GM21360 (cell line): ENCODE results near the gene HGFAC.

Experiments used
- ATAC-seq: cut with Tn5 transposase; IDR thresholded peaks from one replicate; pipeline ENCODE4 v1.9.1; 2021; ENCODE audit warnings: mild to moderate bottlenecking, moderate library complexity; ENCODE audit not compliant: unreplicated experiment

HGFAC gene

DNA sequence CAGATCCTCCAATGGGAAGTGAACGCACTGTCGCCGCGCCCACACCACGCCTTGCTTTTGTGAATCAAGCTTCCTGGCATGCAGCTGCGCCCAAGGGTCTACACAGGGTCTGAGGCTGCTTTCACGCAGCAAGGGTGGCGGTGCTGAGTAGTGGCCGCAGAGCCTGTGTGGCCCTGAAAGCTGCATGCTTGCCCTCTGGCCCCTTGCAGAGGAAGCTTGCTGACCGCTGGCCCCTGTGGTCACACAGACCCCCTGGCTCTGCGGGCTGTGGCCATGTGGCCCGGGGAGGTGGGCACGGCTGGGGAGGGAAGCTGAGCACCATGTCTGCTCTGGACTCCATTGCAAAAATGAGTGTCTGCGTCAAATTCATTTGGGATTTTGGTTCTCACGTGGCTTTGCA lies 30.1 kb downstream of the HGFAC start:
- no peak for ATAC-seq

DNA sequence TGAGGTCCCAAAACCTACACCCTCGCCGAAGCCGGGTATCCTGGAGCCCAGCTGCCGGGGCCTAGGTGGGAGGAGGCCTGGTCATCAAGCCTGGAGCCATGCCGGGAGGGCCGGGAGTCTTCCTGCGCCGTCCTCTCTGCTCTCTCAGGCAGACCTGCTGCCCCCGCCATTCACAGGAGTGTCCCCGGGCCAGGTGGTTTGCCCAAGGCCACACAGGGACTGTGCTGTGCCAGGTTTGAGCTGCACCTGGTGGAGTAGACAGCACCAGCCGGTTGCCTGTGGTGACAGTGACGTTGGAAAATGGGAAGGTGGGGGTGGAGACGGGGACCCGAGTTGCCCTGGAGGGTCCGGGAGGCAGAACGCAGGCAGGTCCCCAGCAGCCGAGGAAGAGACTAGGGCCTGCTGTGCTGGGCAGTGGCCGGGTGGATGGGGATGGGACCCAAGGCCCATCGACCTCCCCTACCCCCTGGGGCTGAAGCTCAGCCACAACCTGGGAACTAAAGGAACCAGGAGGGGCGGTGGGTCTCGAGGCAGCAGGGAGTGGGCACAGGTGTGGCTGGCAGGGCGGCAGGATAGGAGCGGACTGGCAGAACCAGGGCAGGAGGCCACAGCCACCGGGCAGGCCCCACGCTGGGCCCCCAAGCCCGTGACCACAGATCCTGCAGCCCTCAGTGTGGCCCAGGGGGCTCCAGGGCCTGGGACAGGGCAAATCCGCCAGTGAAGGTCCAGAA lies 30.8 kb downstream of the HGFAC start:
- ATAC-seq, result no peak

DNA sequence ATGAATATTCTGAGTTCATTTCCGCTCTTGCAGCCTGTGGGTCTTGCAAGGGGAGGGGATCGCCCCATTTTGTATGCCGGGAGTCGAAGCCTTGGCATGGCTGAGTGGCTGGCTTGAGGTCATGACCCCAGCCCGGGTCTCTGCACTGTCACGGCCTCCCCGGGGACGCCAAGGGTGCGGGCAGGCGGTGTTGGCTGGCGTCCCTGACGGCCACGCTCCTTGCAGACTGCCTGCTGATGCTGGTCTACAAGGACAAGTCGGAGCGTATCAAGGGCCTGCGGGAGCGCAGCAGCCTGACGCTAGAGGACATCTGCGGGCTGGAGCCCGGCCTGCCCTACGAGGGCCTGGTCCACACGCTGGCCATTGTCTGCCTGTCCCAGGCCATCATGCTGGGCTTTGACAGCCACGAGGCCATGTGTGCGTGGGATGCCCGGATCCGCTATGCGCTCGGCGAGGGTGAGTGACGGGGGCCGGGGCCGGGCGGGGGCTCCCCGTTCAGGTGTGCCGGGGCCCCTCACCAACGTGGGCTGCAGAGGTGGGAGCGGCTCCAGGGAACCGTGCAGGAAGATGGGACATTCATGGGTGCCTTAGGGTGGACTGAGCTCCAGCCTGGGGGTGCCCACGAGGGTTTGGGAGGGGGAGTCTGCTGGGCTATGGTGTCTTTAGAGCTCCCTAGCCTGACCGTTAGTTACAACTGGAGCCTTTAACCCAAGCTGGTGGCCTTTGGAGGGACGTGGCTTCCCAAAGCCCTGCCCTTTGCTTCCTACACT lies 31.6 kb downstream of the HGFAC start:
- no peak for ATAC-seq

DNA sequence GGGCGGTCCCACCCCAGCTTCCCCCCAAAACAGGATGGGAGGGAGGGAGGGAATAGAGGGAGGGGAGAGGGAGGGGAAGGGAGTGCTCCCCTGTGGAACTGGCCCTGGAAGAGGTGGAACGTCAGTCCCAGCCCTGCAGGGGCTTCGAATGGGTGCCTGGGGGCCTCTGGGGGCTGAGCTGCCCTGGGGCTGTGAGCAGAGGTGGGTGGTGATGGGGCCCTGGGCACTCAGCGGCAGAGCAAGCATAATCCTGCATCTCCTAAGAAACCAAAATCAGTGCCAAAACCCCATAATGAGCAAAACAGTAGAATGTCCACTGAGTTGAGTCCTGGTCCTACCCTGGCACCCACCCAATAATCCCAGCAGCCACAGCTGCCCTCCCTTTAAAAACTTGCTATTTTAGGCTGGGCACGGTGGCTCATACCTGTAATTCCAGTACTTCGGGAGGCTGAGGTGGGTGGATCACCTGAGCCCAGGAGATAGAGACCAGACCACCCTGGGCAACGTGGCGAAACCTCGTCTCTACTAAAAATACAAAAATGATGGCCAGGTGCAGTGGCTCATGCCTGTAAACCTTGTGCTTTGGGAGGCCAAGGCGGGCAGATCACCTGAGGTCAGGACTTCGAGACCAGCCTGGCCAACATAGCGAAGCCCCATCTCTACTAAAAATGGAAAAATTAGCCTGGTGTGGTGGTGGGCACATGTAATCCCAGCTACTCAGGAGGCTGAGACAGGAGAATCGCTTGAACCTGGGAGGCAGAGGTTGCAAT lies 32.4 kb downstream of the HGFAC start:
- no peak for ATAC-seq

DNA sequence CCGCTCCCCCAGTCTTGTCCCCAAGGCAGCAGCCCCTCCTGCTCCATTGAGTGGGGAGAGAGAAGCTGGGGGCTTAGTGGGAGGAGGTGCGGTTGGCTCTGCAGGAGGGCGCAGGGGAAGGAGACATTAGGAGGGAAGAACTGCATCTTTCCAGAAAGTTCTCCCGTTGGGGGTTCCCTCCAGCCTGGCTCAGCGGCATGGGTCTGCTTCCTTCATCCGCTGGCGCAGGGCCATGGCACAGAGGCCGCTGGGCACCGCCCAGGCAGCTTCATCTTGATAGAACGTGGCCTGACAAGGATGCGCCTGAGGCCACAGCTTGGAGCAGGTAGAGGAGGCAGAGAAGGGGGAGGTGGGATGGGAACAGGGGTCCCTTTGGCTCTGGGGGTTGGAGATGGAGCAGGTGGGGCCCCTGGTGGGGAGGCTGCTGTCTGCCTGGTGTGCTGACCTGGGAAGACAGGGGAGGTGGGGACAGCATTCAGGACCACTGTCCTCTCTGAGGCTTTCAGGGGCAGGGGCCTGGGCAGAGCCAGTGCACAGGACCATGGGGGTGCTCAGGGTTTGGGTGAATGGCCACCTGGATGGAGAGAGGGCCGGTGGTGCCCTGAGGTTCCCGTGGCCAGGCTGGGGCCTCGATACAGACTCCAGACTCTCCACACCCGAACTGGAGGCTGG lies 33.4 kb downstream of the HGFAC start:
- no peak for ATAC-seq

DNA sequence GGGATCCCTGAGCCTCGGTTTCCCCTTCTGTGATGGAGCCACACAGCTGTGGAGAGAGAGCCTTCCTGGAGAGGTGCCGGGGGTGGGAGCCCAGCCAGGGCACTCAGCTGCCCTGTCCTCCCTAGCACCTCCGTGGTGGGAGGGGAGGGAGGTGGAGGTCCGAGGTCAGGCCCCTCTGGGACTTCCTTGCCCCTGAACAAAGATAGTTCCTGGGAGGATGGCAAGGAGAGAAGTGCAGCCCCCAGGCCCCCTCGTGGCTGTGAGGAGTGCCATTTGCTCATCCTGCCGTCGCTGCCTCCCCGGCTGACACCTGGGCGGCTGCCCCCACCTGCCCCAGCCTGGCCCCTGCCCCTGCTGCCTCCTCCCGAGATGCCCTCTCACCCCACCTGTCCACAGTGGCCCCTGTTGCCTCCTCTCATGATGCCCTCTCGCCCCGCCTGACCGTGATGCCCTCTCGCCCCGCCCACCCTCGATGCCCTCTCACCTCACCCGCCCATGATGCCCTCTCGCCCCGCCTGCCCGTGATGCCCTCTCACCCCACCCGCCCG lies 34.0 kb downstream of the HGFAC start:
- no peak for ATAC-seq

DNA sequence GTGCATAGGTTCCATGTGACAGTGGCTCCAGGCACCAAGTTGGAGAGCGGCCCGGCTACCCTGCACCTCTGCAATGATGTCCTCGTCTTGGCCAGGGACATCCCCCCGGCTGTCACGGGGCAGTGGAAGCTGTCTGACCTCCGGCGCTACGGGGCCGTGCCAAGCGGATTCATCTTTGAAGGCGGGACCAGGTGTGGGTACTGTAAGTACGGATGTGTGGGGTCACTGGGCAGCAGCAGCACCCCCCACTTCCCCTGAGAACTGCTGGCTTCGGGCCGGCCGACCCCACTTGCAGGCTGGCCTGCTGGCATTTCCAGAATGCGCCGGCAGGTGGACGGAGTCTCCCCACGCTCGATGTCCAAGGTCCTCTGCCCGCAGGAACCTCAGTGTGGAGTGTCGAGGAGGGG lies 34.6 kb downstream of the HGFAC start:
- no peak for ATAC-seq

DNA sequence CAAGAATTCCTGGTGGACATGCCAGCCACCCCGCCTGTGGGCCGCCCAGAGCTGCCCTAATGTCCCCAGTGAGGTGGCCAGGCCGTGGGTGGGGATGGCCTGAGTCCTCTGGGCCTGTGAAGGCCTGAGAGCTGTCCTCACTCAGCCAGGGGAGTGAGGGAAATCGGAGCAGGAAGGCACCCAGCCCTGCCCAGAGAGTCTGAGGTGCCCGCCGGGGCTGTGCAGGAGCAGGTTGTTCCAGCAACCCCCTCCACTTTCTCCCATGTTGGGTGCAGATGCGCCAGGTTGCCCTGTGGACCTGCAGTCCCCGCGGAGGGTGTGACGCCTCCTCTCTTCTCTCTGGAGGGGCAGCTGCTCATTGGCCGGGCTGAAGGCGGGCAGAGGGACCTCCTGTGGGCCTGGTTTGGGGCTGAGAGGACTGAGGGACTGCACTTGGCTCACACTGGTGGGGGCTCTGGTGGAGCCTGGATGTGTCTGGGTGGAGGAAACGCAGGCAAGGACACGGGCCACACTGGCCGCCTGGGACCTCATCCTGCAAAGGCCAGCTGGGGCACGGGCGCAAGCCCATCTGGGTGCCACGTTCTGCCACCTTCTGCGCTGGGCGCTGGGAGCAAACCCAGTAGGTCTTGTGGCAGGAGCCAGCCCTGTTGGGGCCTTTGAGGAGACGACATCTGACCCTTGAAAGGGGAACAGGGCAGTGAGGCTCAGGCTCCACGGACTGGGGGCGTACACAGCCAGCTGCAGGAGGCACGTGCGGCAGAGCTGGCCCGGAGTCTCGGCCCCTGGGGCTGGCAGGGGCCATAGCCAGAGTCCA lies 35.4 kb downstream of the HGFAC start:
- no peak for ATAC-seq

DNA sequence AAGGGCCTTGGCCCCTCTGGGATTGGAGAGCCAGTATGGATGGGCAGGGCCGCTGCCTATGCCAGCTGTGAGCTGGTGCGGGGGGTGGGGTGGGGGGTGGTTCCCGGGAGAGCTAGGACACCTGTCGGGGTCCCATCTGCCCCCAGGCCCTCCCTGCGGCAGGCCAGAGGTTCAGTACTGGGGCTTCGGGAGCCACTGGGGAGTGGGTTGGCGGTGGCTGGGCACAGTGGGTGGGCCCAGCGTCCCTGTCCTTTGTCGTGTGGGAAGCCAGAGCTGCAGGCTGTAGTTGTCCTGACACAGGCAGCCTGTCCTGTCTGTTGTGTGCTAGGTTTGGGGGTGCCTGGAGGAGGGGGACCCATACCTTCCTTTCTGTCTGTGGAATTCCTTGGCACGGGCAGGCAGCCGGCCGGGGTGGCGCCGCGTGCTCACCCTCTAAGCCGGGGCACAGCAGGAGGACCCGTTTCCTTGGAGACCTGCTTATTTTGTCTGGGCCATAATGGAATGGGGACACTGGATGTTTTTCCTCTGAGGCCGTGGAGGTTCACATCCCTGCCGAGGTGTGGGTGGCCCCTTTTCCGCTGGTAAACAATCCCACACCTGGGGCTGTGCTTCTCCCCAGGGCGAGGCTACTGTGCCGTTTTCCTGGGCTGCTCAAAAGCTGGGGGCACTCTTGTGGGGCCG lies 36.1 kb downstream of the HGFAC start:
- no peak for ATAC-seq

DNA sequence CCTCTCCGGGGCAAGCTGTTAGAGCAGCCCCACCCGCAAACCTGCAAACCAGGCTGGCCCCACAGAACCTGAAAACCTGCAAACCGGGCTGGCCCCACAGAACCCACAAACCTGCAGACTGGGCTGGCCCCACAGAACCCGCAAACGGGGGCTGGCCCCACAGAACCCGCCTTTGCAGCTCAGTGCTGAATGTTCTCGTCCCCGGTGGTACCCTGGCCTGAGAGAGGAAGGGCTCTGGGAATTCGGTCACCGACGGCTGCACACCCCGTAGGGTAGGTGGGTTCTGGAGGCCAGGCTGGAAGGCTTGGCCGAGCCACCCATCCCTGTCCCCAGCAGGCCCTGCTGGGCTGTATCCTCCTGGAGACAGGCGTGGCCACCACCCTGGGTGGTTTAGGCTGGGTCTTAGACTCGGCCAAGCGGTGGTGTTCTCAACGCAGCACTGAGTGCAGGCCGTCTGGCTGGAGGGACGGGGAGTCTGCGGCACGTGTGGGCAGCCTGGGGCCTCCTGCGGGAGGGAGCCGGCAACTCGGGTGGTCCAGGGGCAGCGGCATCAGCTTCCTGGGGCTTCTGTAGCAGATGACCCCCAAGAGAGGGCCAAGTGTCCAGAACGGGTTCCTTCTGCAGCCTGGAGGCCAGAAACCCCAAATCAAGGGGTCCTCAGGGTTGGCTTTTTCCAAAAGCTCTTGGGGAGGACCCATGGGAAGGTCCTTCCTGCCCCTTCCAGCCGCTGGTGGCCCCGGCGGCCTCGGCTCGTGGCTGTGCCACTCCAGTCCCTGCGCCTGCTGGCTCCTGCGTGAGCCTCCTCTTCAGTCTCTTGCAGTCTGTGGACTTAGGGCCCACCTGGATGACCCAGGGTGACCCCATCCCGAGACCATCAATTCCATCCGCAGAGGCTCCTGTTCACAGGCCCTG lies 36.9 kb downstream of the HGFAC start:
- ATAC-seq, result no peak

DNA sequence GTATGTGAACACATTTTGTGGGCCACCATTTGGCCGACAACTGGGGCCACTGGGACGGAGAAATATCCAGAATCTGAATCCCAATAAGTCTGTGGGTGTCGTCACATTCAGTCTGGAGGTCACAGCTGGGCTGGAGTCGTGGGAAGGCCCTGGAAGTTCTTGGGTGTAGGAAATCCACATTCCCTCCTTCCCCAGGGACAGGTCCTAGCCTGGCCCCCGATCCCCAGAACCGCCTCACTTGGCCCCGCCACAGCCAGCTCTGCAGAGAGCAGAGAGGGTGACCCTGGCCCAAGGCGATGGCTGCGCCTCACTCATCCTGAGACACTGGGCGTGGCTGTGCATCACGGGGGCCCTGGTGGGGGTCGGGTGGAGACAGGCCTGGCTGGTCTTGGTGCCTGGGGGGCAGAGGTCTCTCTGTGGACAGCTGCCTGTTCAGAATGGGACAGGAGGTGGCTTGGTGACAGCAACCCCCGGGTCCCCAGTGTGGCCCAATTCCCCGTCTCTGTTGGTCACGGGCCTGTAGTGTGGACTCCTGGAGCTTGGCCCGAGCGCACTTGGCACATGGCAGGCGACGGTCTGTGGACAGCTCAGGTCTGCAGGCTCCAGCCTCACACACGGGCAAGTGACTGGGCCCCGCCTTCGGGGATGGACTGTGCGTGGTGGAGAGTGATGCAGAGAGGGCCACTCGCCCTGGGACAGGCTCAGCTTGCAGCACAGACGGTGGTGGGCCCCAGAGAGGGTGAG lies 37.8 kb downstream of the HGFAC start:
- no peak for ATAC-seq

DNA sequence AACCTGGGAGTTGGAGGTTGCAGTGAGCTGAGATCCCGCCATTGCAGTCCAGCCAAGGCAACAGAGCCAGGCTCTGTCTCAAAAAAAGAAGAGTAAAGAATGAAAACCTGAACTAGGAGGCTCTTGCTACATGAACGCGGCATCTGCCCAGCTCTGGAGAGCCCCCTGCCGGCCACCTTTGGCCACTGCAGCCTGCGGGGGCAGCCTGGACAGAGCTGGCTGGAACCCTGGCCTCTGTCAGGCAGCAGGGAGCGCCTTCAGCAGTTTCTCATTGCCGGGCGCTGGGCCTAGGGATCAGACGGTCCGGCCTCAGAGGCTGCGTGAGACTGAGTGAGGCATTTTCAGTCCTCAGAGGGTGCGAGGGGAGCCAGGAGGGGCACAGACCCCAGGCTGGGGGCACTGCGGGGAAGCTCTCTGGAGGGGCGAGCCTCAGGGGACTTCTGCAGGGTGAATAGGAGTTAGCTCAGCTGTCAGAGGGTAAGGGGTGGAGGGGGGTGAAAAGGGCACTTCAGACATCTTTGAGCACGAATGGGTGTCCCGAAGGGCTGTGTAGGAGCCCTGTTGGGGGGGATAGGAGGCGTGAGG lies 38.9 kb downstream of the HGFAC start:
- peak; percentile 57 for ATAC-seq

DNA sequence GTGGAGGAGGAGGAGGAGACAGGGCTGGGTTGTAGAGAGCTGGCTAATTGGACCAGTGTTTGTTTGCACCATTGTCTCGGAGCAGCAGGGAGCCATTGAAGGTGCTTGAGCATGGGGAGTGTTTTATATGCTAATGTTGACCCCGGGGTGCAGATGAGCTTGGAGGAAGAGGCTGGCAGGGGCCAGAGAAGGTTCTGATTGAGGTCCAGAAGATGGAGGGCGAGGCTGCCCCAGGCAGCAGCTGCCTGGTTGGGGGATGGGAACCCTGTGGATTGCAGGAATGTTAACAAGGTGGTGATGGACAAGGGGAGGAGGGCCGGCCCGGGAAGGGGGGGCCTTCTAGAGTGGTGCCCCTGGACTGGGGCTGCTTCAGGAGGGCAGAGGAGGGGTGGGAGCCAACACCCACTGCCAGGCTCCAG lies 39.4 kb downstream of the HGFAC start:
- no peak for ATAC-seq

DNA sequence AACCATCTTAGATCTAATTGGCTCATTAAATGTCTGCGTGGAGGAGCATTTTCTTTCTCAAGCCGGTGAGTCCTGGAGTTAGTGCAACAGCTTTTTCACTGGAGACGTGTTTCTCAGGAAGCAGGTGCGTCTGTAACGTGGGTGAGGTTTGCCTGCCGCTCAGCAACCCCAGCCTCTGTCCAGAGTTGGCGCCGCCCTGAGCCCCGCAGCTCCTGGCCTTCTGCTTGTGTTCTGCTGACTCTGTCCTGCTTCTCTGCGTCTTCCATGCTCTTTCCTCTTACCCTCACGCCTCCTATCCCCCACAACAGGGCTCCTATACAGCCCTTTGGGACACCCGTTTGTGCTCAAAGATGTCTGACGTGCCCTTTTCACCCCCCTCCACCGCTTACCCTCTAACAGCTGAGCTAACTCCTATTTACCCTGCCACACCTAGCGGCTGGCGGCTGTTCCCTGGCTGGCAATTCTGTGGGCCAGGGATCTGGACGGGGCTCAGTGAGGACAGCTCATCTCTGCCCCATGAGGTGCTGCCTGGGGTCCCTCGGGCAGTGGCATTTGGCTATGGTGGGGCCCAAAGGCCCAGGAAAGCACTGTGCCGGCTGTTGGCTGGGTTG lies 40.1 kb downstream of the HGFAC start:
- ATAC-seq, result no peak

DNA sequence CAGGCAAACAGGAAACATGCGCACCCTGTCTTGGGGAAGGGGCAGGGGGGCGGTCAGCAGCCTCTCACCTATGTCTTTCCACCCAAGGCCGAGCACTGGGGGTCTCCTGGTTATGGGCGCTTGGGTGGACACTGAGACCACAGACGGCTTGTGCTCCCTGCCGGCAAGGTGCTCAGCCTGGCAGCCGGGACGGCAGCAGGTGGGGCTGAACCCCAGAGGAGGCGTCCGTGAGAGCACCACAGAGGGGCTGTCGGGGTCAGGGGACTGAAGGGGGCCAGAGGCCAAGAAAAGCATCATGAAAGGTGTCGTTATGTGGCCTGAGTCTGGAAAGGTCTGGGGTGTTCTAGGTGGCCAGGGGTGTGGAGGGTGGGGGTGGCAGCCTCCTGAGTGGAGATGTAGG lies 40.9 kb downstream of the HGFAC start:
- no peak for ATAC-seq

DNA sequence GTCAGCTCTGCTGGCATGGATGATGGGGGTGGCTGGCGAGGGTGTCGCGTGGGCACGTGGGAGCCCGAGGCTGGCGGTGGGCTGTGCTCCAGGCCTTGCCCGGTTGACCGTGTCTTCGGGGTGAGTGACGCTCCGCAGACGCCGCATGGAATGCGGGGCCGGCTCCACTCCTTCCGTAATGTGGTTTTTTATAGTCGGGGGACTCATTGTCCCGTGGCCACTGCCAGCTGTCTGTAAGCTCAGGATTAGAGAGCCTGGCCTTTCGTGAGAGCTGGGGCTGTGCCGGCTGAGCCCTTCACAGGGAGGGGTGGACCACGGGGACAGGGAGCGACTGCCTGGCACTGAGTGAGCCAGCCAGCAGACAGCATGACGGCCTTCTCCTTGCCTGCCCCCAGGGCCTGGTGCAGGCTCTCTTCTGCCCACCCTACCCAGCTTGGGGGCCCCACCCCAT lies 41.7 kb downstream of the HGFAC start:
- ATAC-seq, result no peak
